GM18499 (cell line): Measurements from ENCODE around the gene NUCKS1.

Experiments used
- ATAC-seq: cut with Tn5 transposase; IDR thresholded peaks from one replicate; pipeline ENCODE4 v1.9.1; 2021; ENCODE audit warnings: moderate number of reproducible peaks; ENCODE audit not compliant: insufficient read depth, unreplicated experiment

Gene NUCKS1

GRCh38 chr1:205703072-205703471 lies 46.9 kb downstream of the NUCKS1 start:
- no peak for ATAC-seq

GRCh38 chr1:205701891-205702290 lies 48.1 kb downstream of the NUCKS1 start:
- ATAC-seq = no peak

- ATAC-seq = no peak
These were observed 48.6 kb downstream of the NUCKS1 start for GRCh38 chr1:205701420-205701819.

- ATAC-seq = no peak
These were observed 49.0 kb downstream of the NUCKS1 start for GRCh38 chr1:205700865-205701401.

GRCh38 chr1:205699416-205699815 lies 50.6 kb downstream of the NUCKS1 start:
- no peak for ATAC-seq

GRCh38 chr1:205698921-205699320 lies 51.1 kb downstream of the NUCKS1 start:
- no peak for ATAC-seq

- no peak for ATAC-seq
These were observed 56.5 kb downstream of the NUCKS1 start for GRCh38 chr1:205693421-205693991.

- no peak for ATAC-seq
These were observed 57.6 kb downstream of the NUCKS1 start for GRCh38 chr1:205692423-205692822.

- ATAC-seq = no peak
These were observed 59.7 kb downstream of the NUCKS1 start for GRCh38 chr1:205690122-205690756.

- ATAC-seq = no peak
These were observed 60.5 kb downstream of the NUCKS1 start for GRCh38 chr1:205689479-205689878.

- no peak for ATAC-seq
These were observed 61.6 kb downstream of the NUCKS1 start for GRCh38 chr1:205688171-205689080.

- no peak for ATAC-seq
These were observed 62.7 kb downstream of the NUCKS1 start for GRCh38 chr1:205687242-205687641.

GRCh38 chr1:205681364-205681763 lies 68.6 kb downstream of the NUCKS1 start:
- no peak for ATAC-seq

GRCh38 chr1:205680073-205680851 lies 69.7 kb downstream of the NUCKS1 start, which contains the start of gene SLC45A3:
Gene SLC45A3 (minus strand): TSS chr1:205680509. CDS start chr1:205664656, 15,853 bp downstream.
- ATAC-seq = no peak

GRCh38 chr1:205678286-205679111 lies 71.5 kb downstream of the NUCKS1 start:
- no peak for ATAC-seq

GRCh38 chr1:205677167-205677566 lies 72.8 kb downstream of the NUCKS1 start:
- ATAC-seq = no peak

- no peak for ATAC-seq
These were observed 73.4 kb downstream of the NUCKS1 start for GRCh38 chr1:205676597-205676996.

- no peak for ATAC-seq
These were observed 74.0 kb downstream of the NUCKS1 start for GRCh38 chr1:205676002-205676401.

- ATAC-seq = no peak
These were observed 74.7 kb downstream of the NUCKS1 start for GRCh38 chr1:205675247-205675646.
